Smooth muscle cell (in vitro differentiated cells): ENCODE measurements around the gene LRP1B. TPM values are rescaled to one million over a fixed set of nuclear protein-coding genes. Genes with fewer than 3 reads are reported as not detected.

Source experiments
- DNase-seq: peaks from one replicate; lab custom pipeline; 2025; ENCODE audit not compliant: unreplicated experiment; lab: John Stamatoyannopoulos, UW
- H2AFZ ChIP-seq: fragments of 200-600 bp; sonication (generic); 2 replicates; pipeline ENCODE4 v1.6.0; 2016; ENCODE audit warnings: antibody characterized with exemption, low read depth, mild to moderate bottlenecking
- H3F3A ChIP-seq: fragments of 200-600 bp; sonication (generic); 2 replicates; pipeline ENCODE4 v1.6.0; 2017; ENCODE audit warnings: antibody characterized with exemption, low read depth
- H3K27ac ChIP-seq: fragments of 200-600 bp; sonication (generic); 2 replicates; pipeline ENCODE4 v1.5.1; 2016; ENCODE audit warnings: low read depth, mild to moderate bottlenecking
- H3K27me3 ChIP-seq: fragments of 200-600 bp; sonication (generic); 2 replicates; pipeline ENCODE4 v1.6.1; 2016; ENCODE audit warnings: low read depth, mild to moderate bottlenecking
- H3K36me3 ChIP-seq: fragments of 200-600 bp; sonication (generic); 2 replicates; pipeline ENCODE4 v1.5.1; 2016; ENCODE audit warnings: low read depth
- H3K4me1 ChIP-seq: fragments of 200-600 bp; sonication (generic); 2 replicates; pipeline ENCODE4 v1.5.1; 2016; ENCODE audit warnings: low read depth
- H3K4me2 ChIP-seq: fragments of 200-600 bp; sonication (generic); 2 replicates; pipeline ENCODE4 v1.6.0; 2016; ENCODE audit warnings: mild to moderate bottlenecking
- H3K4me3 ChIP-seq: fragments of 200-600 bp; sonication (generic); 2 replicates; pipeline ENCODE4 v1.5.1; 2016; ENCODE audit warnings: mild to moderate bottlenecking
- H3K79me2 ChIP-seq: fragments of 200-600 bp; sonication (generic); 2 replicates; pipeline ENCODE4 v1.6.0; 2016; ENCODE audit warnings: low read depth, mild to moderate bottlenecking
- H3K9ac ChIP-seq: fragments of 200-600 bp; sonication (generic); 2 replicates; pipeline ENCODE4 v1.6.0; 2016; ENCODE audit warnings: low read depth
- H3K9me3 ChIP-seq: fragments of 200-600 bp; sonication (generic); replicated peaks from 2 replicates; pipeline ENCODE4 v1.5.1; 2016; ENCODE audit warnings: low read depth
- H4K20me1 ChIP-seq: fragments of 200-600 bp; sonication (generic); 2 replicates; pipeline ENCODE4 v1.6.0; 2016; ENCODE audit warnings: low read depth
- CTCF ChIP-seq: fragments of 200-600 bp; sonication (generic); IDR thresholded peaks from 2 replicates; pipeline ENCODE4 v1.5.1; 2017; ENCODE audit warnings: borderline replicate concordance, mild to moderate bottlenecking, antibody characterized with exemption; ENCODE audit not compliant: insufficient read depth, poor library complexity, severe bottlenecking
- WGBS: methylation state at CpG from one replicate; pipeline ENCODE4 v1.1.7; 2016; ENCODE audit warnings: low lambda C conversion rate; 5-methylcytosine and 5-hydroxymethylcytosine counted together
- polyA plus RNA-seq: library from polyadenylated mRNA; unstranded; fragments of >200 nt; fragmentation: Nextera tagmentation; extraction: Ambion mirVana; gene quantifications from 2 replicates; pipeline ENCODE4 v1.2.1, GENCODE V29; 2016
- total RNA-seq: library from RNA; depleted of rRNA; stranded (reverse); fragments of >200 nt; gene quantifications from 2 replicates; pipeline ENCODE4 v1.2.3, GENCODE V29; 2014

The LRP1B gene
- total and polyA plus RNA-seq, 2 experiments from 2014 or later, result 0.08 to 2.9 TPM

DNA sequence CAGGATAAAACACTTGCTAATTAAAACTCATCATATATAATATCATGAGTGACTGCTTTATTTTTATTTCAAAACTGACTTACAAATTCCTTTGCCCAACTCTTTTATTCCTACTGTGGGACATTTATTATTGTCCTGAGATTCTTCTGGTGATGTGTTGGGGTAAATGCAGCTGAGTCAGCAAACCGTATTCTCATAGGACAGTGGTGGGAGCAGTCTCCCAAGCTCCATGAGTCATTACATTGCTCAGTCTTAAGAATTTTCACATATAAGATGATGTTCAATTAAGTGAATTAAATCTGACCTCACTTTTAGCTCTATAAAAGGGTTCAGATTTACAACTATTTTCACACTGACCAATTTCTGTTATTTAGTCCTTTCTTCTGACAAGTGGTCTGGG is 1530.7 kb downstream of the LRP1B start:
- Histone ChIP-seq H3K79me2 (no peaks in the 10 kb centered on the region), H3K27ac (no peak overlapping the region), H3K9ac (no peak overlapping the region), H3K36me3 (no peaks in the 10 kb centered on the region), H3K4me2 (no peak overlapping the region), H3K9me3 (no peaks in the 10 kb centered on the region), H3K4me1 (no peaks in the 10 kb centered on the region), H3F3A (no peaks in the 10 kb centered on the region), H3K27me3 (no peaks in the 10 kb centered on the region), H2AFZ (no peak overlapping the region), H3K4me3 (no peak overlapping the region), H4K20me1 (no peaks in the 10 kb centered on the region)
- DNase-seq, result no peak
- no peak for TF ChIP-seq CTCF
- 18% methylated on average over 1 of the region's 1 CpG for whole genome bisulfite sequencing

GRCh38 chr2:140597836-140598235 is 1533.0 kb downstream of the LRP1B start:
- Histone ChIP-seq H3K9ac (no peak overlapping the region), H2AFZ (no peak overlapping the region), H3K27ac (no peak overlapping the region), H3K79me2 (no peaks in the 10 kb centered on the region), H3K36me3 (no peaks in the 10 kb centered on the region), H3K27me3 (no peaks in the 10 kb centered on the region), H3K9me3 (no peaks in the 10 kb centered on the region), H4K20me1 (no peaks in the 10 kb centered on the region), H3F3A (no peaks in the 10 kb centered on the region), H3K4me2 (no peak overlapping the region), H3K4me3 (no peak overlapping the region), H3K4me1 (no peaks in the 10 kb centered on the region)
- TF ChIP-seq CTCF, result no peak
- WGBS, result 90% methylated on average over 1 of the region's 1 CpG
- no peak for DNase-seq

GRCh38 chr2:140597205-140597604 is 1533.6 kb downstream of the LRP1B start:
- Histone ChIP-seq H4K20me1 (no peaks in the 10 kb centered on the region), H3K9ac (no peak overlapping the region), H3K36me3 (no peaks in the 10 kb centered on the region), H3K4me3 (no peak overlapping the region), H3K79me2 (no peaks in the 10 kb centered on the region), H3K4me1 (no peaks in the 10 kb centered on the region), H3K9me3 (no peaks in the 10 kb centered on the region), H3F3A (no peaks in the 10 kb centered on the region), H3K27me3 (no peaks in the 10 kb centered on the region), H2AFZ (no peak overlapping the region), H3K4me2 (no peak overlapping the region), H3K27ac (no peak overlapping the region)
- TF ChIP-seq CTCF, result no peak
- no peak for DNase-seq
- 92% methylated on average over 1 of the region's 1 CpG for WGBS

GRCh38 chr2:140596447-140596846 is 1534.4 kb downstream of the LRP1B start:
- H3K79me2 ChIP-seq, result no peaks in the 10 kb centered on the region
- H3K9me3 ChIP-seq, result no peaks in the 10 kb centered on the region
- H3K36me3 ChIP-seq, result no peaks in the 10 kb centered on the region

More at GRCh38 chr2:140596447-140596846, 1534.4 kb downstream of the LRP1B start:
- no peak for DNase-seq
- no peak overlapping the region for H3K9ac ChIP-seq
- 79% methylated on average over 4 of the region's 4 CpGs for whole genome bisulfite sequencing
- no peak overlapping the region for H2AFZ ChIP-seq
- H3K4me2 ChIP-seq, result no peak overlapping the region
- H3K4me3 ChIP-seq, result no peak overlapping the region
- no peaks in the 10 kb centered on the region for H3K4me1 ChIP-seq
- H3K27me3 ChIP-seq, result no peaks in the 10 kb centered on the region
- H3K27ac ChIP-seq, result no peak overlapping the region
- TF ChIP-seq CTCF, result no peak
- no peaks in the 10 kb centered on the region for H3F3A ChIP-seq
- no peaks in the 10 kb centered on the region for H4K20me1 ChIP-seq
